Stomach smooth muscle (tissue), 2 donors: ENCODE data around the gene ABCA9.
"Not testable (repeated sequence)": the region's sequence is repeated elsewhere in the genome, so short reads cannot be mapped to it uniquely, and the experiment has no call there.

Experiments used
- H3K27ac ChIP-seq: one replicate; pipeline ENCODE4 v1.7.0; 2013; ENCODE audit warnings: mild to moderate bottlenecking, low read length, inconsistent platforms
- H3K27me3 ChIP-seq, 2 donors: one replicate each; pipeline ENCODE4 v1.7.0; 2013; ENCODE audit warnings: low read length in 2 of 2; ENCODE audit not compliant: insufficient read depth in 2 of 2, control insufficient read depth in 1 of 2
- H3K36me3 ChIP-seq, 2 donors: one replicate each; pipeline ENCODE4 v1.7.0; 2013; ENCODE audit warnings: low read length in 2 of 2; ENCODE audit not compliant: control insufficient read depth in 2 of 2, insufficient read depth in 2 of 2
- H3K4me1 ChIP-seq: one replicate; pipeline ENCODE4 v1.7.0; 2013; ENCODE audit warnings: low read length; ENCODE audit not compliant: control insufficient read depth, insufficient read depth
- H3K4me3 ChIP-seq, 2 donors: one replicate each; pipeline ENCODE4 v1.7.0; 2013; ENCODE audit warnings: low read length in 2 of 2
- H3K9ac ChIP-seq, 2 donors: one replicate each; pipeline ENCODE4 v1.7.0; 2013; ENCODE audit warnings: low read length in 2 of 2, mild to moderate bottlenecking in 1 of 2
- H3K9me3 ChIP-seq, 2 donors: one replicate each; pipeline ENCODE4 v1.7.0; 2013; ENCODE audit warnings: low read length in 2 of 2; ENCODE audit not compliant: control insufficient read depth in 2 of 2
- donor health status: healthy.
- donor health status: Pancreatic carcinoma.

The ABCA9 gene

GRCh38 chr17:69084911-69085310 is 24.2 kb upstream of the ABCA9 start:
- H3K27ac ChIP-seq = no peak overlapping the region
- H3K36me3 ChIP-seq = peaks cover 3 to 6% of the 10 kb centered on the region in 2 donors
- no peak overlapping the region for H3K4me3 ChIP-seq
- no peaks in the 10 kb centered on the region for H3K9me3 ChIP-seq
- no peak overlapping the region for H3K9ac ChIP-seq
- no peaks in the 10 kb centered on the region for H3K4me1 ChIP-seq
- no peaks in the 10 kb centered on the region for H3K27me3 ChIP-seq

DNA sequence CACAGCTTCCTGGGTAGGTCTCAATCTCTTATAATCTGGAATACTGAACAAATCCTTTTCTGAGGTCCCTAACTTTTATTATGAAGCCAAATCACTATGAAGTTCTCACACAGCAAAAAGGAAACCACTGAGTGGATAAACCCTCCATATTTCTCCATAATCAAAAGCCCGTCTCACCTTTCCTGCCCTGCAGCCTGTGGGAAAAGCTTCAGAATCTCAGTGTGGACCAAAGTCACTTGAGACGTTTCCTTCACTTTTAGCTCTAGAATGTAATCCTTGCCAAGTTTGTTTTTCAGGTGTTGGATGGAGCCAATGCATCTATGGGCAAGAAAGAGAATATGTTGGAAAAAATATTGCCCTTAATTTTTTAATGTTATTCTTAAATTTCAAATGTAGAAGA is 22.0 kb upstream of the ABCA9 start:
- H3K9me3 ChIP-seq = no peaks in the 10 kb centered on the region
- H3K4me1 ChIP-seq = no peaks in the 10 kb centered on the region
- no peak overlapping the region for H3K4me3 ChIP-seq
- H3K9ac ChIP-seq = no peak overlapping the region
- peaks cover 3 to 6% of the 10 kb centered on the region in 2 donors for H3K36me3 ChIP-seq
- no peaks in the 10 kb centered on the region for H3K27me3 ChIP-seq
- H3K27ac ChIP-seq = no peak overlapping the region

- H3K36me3 ChIP-seq = peaks cover 0 to 3% of the 10 kb centered on the region in 2 donors
- H3K9ac ChIP-seq = no peak overlapping the region
- H3K4me1 ChIP-seq = no peaks in the 10 kb centered on the region
- no peak overlapping the region for H3K27ac ChIP-seq
- H3K9me3 ChIP-seq = peaks cover 0 to 3% of the 10 kb centered on the region in 2 donors
- H3K4me3 ChIP-seq = no peak overlapping the region
- no peaks in the 10 kb centered on the region for H3K27me3 ChIP-seq
Measured at GRCh38 chr17:69078864-69079263, 18.1 kb upstream of the ABCA9 start.

DNA sequence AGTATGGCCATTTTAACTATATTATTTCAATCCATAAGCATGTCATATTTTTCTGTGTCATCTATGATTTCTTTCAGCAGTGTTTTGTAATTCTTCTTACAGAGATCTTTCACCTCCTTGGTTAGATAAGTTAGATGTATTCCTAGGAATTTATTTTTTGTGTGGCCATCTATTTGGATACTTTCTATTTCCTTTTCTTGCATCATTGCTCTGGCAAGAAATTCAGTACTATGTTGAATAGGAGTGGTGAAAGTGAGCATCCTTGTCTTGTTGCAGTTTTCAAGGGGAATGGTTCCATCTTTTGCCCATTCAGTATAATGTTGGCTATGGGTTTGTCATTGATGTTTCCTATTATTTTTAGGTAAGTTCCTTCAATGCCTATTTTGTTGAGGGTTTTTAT is 15.1 kb upstream of the ABCA9 start:
- H3K36me3 ChIP-seq = no peaks in the 10 kb centered on the region
- no peak overlapping the region for H3K4me3 ChIP-seq
- peaks cover 0 to 3% of the 10 kb centered on the region in 2 donors for H3K9me3 ChIP-seq
- no peak overlapping the region for H3K9ac ChIP-seq
- no peaks in the 10 kb centered on the region for H3K4me1 ChIP-seq
- no peak overlapping the region for H3K27ac ChIP-seq
- no peaks in the 10 kb centered on the region for H3K27me3 ChIP-seq

DNA sequence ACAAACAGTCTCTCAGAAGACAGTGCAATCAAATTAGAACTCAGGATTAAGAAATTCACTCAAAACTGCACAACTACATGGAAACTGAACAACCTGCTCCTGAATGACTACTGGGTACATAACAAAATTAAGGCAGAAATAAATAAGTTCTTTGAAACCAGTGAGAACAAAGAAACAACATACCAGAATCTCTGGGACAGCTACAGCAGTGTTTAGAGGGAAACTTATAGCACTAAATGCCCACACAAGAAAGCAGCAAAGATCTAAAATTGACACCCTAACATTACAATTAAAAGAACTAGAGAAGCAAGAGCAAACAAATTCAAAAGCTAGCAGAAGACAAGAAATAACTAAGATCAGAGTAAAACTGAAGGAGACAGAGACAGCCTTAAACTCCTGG is 12.7 kb upstream of the ABCA9 start:
- H3K4me1 ChIP-seq, H3K4me3 ChIP-seq, H3K27ac ChIP-seq, H3K36me3 ChIP-seq, H3K9ac ChIP-seq, H3K9me3 ChIP-seq, H3K27me3 ChIP-seq: not testable (repeated sequence)

- H3K27me3 ChIP-seq, H3K9me3 ChIP-seq, H3K4me1 ChIP-seq, H3K9ac ChIP-seq, H3K27ac ChIP-seq, H3K36me3 ChIP-seq, H3K4me3 ChIP-seq: not testable (repeated sequence)
Measured at GRCh38 chr17:69072803-69073256, 12.1 kb upstream of the ABCA9 start.

DNA sequence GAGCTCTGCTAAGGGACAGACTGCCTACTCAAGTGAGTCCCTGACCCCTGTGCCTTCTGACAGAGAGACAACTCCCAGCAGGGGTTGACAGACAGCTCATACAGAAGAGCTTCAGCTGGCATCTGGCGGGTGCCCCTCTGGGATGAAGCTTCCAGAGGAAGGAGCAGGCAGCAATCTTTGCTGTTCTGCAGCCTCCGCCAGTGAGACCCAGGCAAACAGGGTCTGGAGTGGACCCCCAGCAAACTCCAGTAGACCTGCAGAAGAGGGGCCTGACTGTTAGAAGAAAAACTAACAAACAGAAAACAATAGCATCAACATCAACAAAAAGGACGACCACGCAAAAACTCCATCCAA is 10.5 kb upstream of the ABCA9 start:
- H3K27ac ChIP-seq = not testable (repeated sequence)

DNA sequence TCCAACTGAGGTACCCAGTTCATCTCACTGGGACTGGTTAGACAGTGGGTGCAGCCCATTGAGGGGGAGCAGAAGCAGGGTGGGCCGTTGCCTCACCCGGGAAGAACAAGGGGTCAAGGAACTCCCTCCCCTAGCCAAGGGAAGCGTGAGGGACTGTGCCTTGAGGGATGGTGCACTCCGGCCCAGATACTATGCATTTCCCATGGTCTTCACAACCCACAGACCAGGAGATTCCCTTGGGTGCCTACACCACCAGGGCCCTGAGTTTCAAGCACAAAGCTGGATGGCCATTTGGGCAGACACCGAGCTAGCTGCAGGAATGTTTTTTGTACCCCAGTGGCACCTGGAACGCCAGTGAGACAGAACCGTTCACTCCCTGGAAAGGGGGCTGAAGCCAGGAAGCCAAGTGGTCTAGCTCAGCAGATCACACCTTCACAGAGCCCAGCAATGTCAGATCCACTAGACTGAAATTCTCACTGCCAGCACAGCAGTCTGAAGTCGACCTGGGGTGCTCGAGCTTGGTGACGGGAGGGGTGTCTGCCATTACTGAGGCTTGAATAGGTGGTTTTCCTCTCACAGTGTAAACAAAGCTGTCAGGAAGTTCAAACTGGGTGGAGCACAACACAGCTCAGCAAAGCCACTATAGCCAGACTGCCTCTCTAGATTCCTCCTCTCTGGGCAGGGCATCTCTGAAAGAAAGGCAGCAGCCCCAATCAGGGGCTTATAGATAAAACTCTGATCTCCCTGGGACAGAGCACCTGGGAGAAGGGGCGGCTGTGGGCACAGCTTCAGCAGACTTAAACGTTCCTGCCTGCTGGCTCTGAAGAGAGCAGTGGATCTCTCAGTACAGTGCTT is 9.9 kb upstream of the ABCA9 start:
- not testable (repeated sequence) for H3K9ac ChIP-seq, H3K36me3 ChIP-seq, H3K4me1 ChIP-seq, H3K4me3 ChIP-seq, H3K9me3 ChIP-seq, H3K27me3 ChIP-seq, H3K27ac ChIP-seq

More for the DNA sequence above, 10.5 kb upstream of the ABCA9 start:
- H3K9me3 ChIP-seq, H3K4me3 ChIP-seq, H3K9ac ChIP-seq, H3K27me3 ChIP-seq, H3K4me1 ChIP-seq, H3K36me3 ChIP-seq: not testable (repeated sequence)

DNA sequence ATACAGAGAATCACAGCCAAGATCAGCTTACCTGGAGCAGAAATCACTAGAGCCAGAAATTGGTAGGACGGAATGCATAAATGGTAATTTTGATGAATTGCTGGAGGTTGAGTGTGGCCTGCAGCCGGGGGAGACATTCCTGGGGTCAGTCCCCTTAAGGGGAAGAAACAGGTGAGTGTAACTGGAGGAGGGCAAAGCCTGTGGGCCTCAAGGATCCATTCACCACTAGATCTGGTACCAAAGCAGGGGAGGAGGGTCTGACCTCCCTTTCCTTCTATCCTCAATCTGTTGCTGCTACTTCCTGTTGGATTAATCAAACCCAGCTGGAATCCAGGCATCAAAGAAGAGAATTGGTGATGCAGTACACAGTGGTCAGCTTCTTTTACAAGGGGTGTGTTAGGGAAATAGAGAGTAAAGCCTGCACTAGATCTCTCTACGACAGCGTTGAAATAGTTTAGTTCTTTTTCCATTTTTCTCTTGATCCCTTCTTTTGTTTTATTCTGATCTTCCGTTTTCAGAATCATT is 8.6 kb upstream of the ABCA9 start:
- Histone ChIP-seq H3K9ac (no peak overlapping the region), H3K27ac (no peak overlapping the region), H3K27me3 (no peaks in the 10 kb centered on the region), H3K9me3 (peaks cover 0 to 2% of the 10 kb centered on the region in 2 donors), H3K4me3 (no peak overlapping the region), H3K4me1 (no peaks in the 10 kb centered on the region), H3K36me3 (no peaks in the 10 kb centered on the region)

- no peaks in the 10 kb centered on the region for H3K4me1 ChIP-seq
- no peaks in the 10 kb centered on the region for H3K9me3 ChIP-seq
- no peak overlapping the region for H3K27ac ChIP-seq
- no peak overlapping the region for H3K9ac ChIP-seq
- no peak overlapping the region for H3K4me3 ChIP-seq
- no peaks in the 10 kb centered on the region for H3K36me3 ChIP-seq
- no peaks in the 10 kb centered on the region for H3K27me3 ChIP-seq
Measured at GRCh38 chr17:69067274-69068047, 6.7 kb upstream of the ABCA9 start.

- Histone ChIP-seq H3K9me3 (no peaks in the 10 kb centered on the region), H3K27me3 (no peaks in the 10 kb centered on the region), H3K4me1 (no peaks in the 10 kb centered on the region), H3K27ac (no peak overlapping the region), H3K9ac (no peak overlapping the region), H3K36me3 (no peaks in the 10 kb centered on the region), H3K4me3 (no peak overlapping the region)
Measured at GRCh38 chr17:69066482-69066881, 5.8 kb upstream of the ABCA9 start.
